Measurements from ENCODE around the gene SCP2.

SCP2 gene

GRCh38 chr1:53084589-53084971 lies 157.5 kb downstream of the SCP2 start:
- Histone ChIP-seq H3K9ac (ENCODE audit: low read length) (no peak overlapping the region), H4K20me1 (ENCODE audit: low read depth, low read length) (no peaks in the 10 kb centered on the region), H3F3A (ENCODE audit: insufficient read depth) (no peaks in the 10 kb centered on the region), H2AFZ (ENCODE audit: low read depth, low read length, severe bottlenecking) (no peak overlapping the region), H3K4me2 (ENCODE audit: low read depth, low read length, poor library complexity, severe bottlenecking) (no peak overlapping the region), H3K9me3 (ENCODE audit: insufficient read depth, low read length) (no peaks in the 10 kb centered on the region), H3K79me2 (ENCODE audit: insufficient read depth, low read length) (no peaks in the 10 kb centered on the region), H3K4me3 (ENCODE audit: insufficient read depth, low read length, poor library complexity, severe bottlenecking) (no peak overlapping the region), H3K27me3 (ENCODE audit: low read length) (no peaks in the 10 kb centered on the region), H3K36me3 (ENCODE audit: low read length) (no peaks in the 10 kb centered on the region), H3K9me2 (replicated peaks; ENCODE audit: insufficient read depth, low read length) (no peaks in the 10 kb centered on the region), H3K27ac (ENCODE audit: low read depth, low read length) (no peak overlapping the region)
- TF ChIP-seq EZH2phosphoT487 (conservative IDR thresholded peaks at IDR 0.05; ENCODE audit: low read length) = no peak
- TF ChIP-seq, protein P1, sequence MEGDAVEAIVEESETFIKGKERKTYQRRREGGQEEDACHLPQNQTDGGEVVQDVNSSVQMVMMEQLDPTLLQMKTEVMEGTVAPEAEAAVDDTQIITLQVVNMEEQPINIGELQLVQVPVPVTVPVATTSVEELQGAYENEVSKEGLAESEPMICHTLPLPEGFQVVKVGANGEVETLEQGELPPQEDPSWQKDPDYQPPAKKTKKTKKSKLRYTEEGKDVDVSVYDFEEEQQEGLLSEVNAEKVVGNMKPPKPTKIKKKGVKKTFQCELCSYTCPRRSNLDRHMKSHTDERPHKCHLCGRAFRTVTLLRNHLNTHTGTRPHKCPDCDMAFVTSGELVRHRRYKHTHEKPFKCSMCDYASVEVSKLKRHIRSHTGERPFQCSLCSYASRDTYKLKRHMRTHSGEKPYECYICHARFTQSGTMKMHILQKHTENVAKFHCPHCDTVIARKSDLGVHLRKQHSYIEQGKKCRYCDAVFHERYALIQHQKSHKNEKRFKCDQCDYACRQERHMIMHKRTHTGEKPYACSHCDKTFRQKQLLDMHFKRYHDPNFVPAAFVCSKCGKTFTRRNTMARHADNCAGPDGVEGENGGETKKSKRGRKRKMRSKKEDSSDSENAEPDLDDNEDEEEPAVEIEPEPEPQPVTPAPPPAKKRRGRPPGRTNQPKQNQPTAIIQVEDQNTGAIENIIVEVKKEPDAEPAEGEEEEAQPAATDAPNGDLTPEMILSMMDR (IDR thresholded peaks at IDR 0.05; ENCODE audit: insufficient read depth, low read length, poor library complexity, severe bottlenecking) = no peak

DNA sequence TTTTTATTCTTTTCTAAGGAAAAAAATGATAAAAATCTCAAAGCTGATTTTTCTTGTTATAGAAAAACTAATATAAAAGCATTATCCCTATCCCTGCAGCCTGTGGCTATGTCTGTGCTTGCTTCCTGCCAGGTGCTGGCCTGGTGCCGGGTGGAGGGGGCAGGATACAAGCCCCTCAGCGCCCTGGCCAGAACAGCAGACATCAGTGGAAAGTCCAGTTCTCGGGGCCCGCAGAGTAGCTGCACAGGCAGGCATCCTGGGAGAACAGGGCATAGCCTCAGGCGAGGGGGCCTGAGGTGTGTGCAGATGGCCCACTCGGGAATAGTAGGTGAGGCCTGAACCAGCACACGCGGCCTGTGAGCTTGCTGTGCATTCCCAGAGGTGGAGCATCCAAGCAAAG lies 158.3 kb downstream of the SCP2 start:
- no peak overlapping the region for H2AFZ ChIP-seq (ENCODE audit: low read depth, low read length, severe bottlenecking)
- H3K36me3 ChIP-seq (ENCODE audit: low read length) = no peaks in the 10 kb centered on the region
- no peaks in the 10 kb centered on the region for H3K9me3 ChIP-seq (ENCODE audit: insufficient read depth, low read length)
- no peaks in the 10 kb centered on the region for H4K20me1 ChIP-seq (ENCODE audit: low read depth, low read length)
- no peak overlapping the region for H3K4me2 ChIP-seq (ENCODE audit: low read depth, low read length, poor library complexity, severe bottlenecking)
- no peaks in the 10 kb centered on the region for H3F3A ChIP-seq (ENCODE audit: insufficient read depth)
- H3K9me2 ChIP-seq (replicated peaks; ENCODE audit: insufficient read depth, low read length) = no peaks in the 10 kb centered on the region
- no peaks in the 10 kb centered on the region for H3K79me2 ChIP-seq (ENCODE audit: insufficient read depth, low read length)
- H3K27ac ChIP-seq (ENCODE audit: low read depth, low read length) = no peak overlapping the region
- H3K9ac ChIP-seq (ENCODE audit: low read length) = no peak overlapping the region
- no peak overlapping the region for H3K4me3 ChIP-seq (ENCODE audit: insufficient read depth, low read length, poor library complexity, severe bottlenecking)
- TF ChIP-seq, protein P1 (IDR thresholded peaks at IDR 0.05; ENCODE audit: insufficient read depth, low read length, poor library complexity, severe bottlenecking) = no peak
- no peak for TF ChIP-seq EZH2phosphoT487 (conservative IDR thresholded peaks at IDR 0.05; ENCODE audit: low read length)
- no peaks in the 10 kb centered on the region for H3K27me3 ChIP-seq (ENCODE audit: low read length)

GRCh38 chr1:53086491-53087070 lies 159.5 kb downstream of the SCP2 start:
- Histone ChIP-seq H3K4me2 (ENCODE audit: low read depth, low read length, poor library complexity, severe bottlenecking) (no peak overlapping the region), H3K9me2 (replicated peaks; ENCODE audit: insufficient read depth, low read length) (no peaks in the 10 kb centered on the region), H3K79me2 (ENCODE audit: insufficient read depth, low read length) (no peaks in the 10 kb centered on the region), H3F3A (ENCODE audit: insufficient read depth) (no peaks in the 10 kb centered on the region), H3K9me3 (ENCODE audit: insufficient read depth, low read length) (no peaks in the 10 kb centered on the region), H3K4me3 (ENCODE audit: insufficient read depth, low read length, poor library complexity, severe bottlenecking) (no peak overlapping the region), H3K27me3 (ENCODE audit: low read length) (no peaks in the 10 kb centered on the region), H3K36me3 (ENCODE audit: low read length) (no peaks in the 10 kb centered on the region), H3K27ac (ENCODE audit: low read depth, low read length) (no peak overlapping the region), H3K9ac (ENCODE audit: low read length) (no peak overlapping the region), H2AFZ (ENCODE audit: low read depth, low read length, severe bottlenecking) (no peak overlapping the region), H4K20me1 (ENCODE audit: low read depth, low read length) (no peaks in the 10 kb centered on the region)
- TF ChIP-seq, protein P1 (IDR thresholded peaks at IDR 0.05; ENCODE audit: insufficient read depth, low read length, poor library complexity, severe bottlenecking) = no peak
- TF ChIP-seq EZH2phosphoT487 (conservative IDR thresholded peaks at IDR 0.05; ENCODE audit: low read length) = no peak
